Sigmoid colon (tissue), 7 donors: ENCODE measurements around the gene SLC39A11. TPM values are rescaled to one million over a fixed set of nuclear protein-coding genes. Genes with fewer than 3 reads are reported as not detected.

Experiments used
- DNase-seq: peaks from one replicate; pipeline ENCODE4 v3.0.0-alpha.2; 2019
- H3K27ac ChIP-seq, 4 donors: fragments of 200-600 bp; sonication (generic); one replicate each; pipeline ENCODE4 v1.5.1; 2016 to 2019; ENCODE audit warnings: mild to moderate bottlenecking in 1 of 4
- H3K27me3 ChIP-seq, 3 donors: fragments of 200-600 bp; sonication (generic); one replicate each; pipeline ENCODE4 v1.5.1; 2019; ENCODE audit warnings: mild to moderate bottlenecking in 1 of 3
- H3K36me3 ChIP-seq, 4 donors: fragments of 200-600 bp; sonication (generic); one replicate each; pipeline ENCODE4 v1.5.1; 2016 to 2019
- H3K4me1 ChIP-seq, 4 donors: fragments of 200-600 bp; sonication (generic); one replicate each; pipeline ENCODE4 v1.5.1; 2017 to 2019
- H3K4me3 ChIP-seq, 4 donors: fragments of 200-600 bp; sonication (generic); one replicate each; pipeline ENCODE4 v1.5.1; 2017 to 2019; ENCODE audit warnings: mild to moderate bottlenecking in 2 of 4, moderate library complexity in 1 of 4
- H3K9me3 ChIP-seq, 4 donors: fragments of 200-600 bp in 3 of 4; sonication (generic) in 3 of 4; one replicate each; pipeline versions ENCODE4 v1.5.1 to v1.6.1; 2013 to 2019
- CTCF ChIP-seq, 4 experiments: fragments of 450-650 bp in 3 of 4; fragments of 200-600 bp in 1 of 4; IDR thresholded peaks; one replicate each; pipeline ENCODE4 v1.5.1; 2016 to 2019; ENCODE audit warnings: antibody characterized with exemption in 4 of 4, mild to moderate bottlenecking in 3 of 4, moderate library complexity in 2 of 4
- EP300 ChIP-seq, 4 donors: sonication (generic); formaldehyde crosslinking; IDR thresholded peaks; one replicate each; pipeline ENCODE4 v1.6.1; 2017; ENCODE audit warnings: antibody characterized with exemption in 4 of 4
- POLR2A ChIP-seq, 2 donors: fragments of 450-650 bp; IDR thresholded peaks; one replicate each; pipeline ENCODE4 v1.6.1; 2016; ENCODE audit warnings: antibody characterized with exemption in 2 of 2, mild to moderate bottlenecking in 2 of 2, moderate library complexity in 2 of 2
- POLR2AphosphoS5 ChIP-seq, 4 donors: sonication (generic); formaldehyde crosslinking; IDR thresholded peaks; one replicate each; pipeline ENCODE4 v1.6.1; 2017; ENCODE audit warnings: antibody characterized with exemption in 4 of 4
- WGBS, 2 donors: extraction: QIAGEN DNeasy Blood & Tissue Kit; methylation state at CpG; one replicate each; pipeline ENCODE4 v1.1.7; 2013; 5-methylcytosine and 5-hydroxymethylcytosine counted together
- intact Hi-C: fragments of 100-400 bp; cut with DNase I; formaldehyde crosslinking; loops from one replicate; pipeline ENCODE4 v1.15.1; 2023
- polyA plus RNA-seq, 3 donors: library from polyadenylated mRNA; stranded (reverse); fragments of 200-250 nt; gene quantifications; one replicate each; pipeline ENCODE4 v1.2.3, GENCODE V29; 2013
- total RNA-seq, 4 donors: library from RNA; depleted of rRNA; stranded (reverse); fragments of >200 nt; gene quantifications; one replicate each; pipeline ENCODE4 v1.1.0, GENCODE V29; 2016
- donor health status: healthy with polysubstance abuse.
- donor health status: Bipolar disorder and iron deficiency.
- donor health status: healthy.

Gene SLC39A11
- total and polyA plus RNA-seq, 7 donors: 7.6 to 16.4 (median 8.4) TPM

GRCh38 chr17:73083432-73083831 is 9.1 kb downstream of the SLC39A11 start:
- H3K9me3 ChIP-seq: no peaks in the 10 kb centered on the region
- H3K4me1 ChIP-seq: no peaks in the 10 kb centered on the region
- no peak overlapping the region for H3K27ac ChIP-seq
- no peak for TF ChIP-seq POLR2A (IDR thresholded peaks at IDR 0.05)
- 49 to 58% methylated on average over 3 of the region's 3 CpGs for WGBS, 2 donors
- peaks cover 0 to 44% (median 14%) of the 10 kb centered on the region in 4 donors for H3K36me3 ChIP-seq
- no peaks in the 10 kb centered on the region for H3K27me3 ChIP-seq
- no peak for DNase-seq
- H3K4me3 ChIP-seq: no peak overlapping the region
- intact Hi-C loops: no loop called here

DNA sequence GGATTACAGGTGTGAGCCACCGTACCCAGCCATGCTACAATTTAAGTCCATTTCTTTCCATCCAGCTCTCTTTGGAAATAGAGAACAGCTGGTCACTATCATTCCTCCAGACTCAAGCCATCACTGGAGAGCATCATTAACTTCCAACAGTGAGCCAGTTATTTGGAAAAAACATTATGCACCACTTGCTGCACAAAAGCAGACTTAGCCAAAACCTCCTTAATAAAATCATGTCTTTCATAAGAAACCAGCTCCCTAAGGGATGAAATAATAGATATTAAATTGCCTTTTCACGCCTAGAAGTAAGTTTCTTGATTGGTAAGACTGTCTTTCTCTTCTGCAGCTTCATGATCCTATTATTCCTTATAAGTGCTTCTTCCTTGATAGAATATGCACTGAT is 17.9 kb downstream of the SLC39A11 start:
- Histone ChIP-seq H3K9me3 (no peaks in the 10 kb centered on the region), H3K27ac (no peak overlapping the region), H3K4me1 (no peaks in the 10 kb centered on the region), H3K27me3 (no peaks in the 10 kb centered on the region), H3K4me3 (no peak overlapping the region), H3K36me3 (no peaks in the 10 kb centered on the region)
- 88 to 94% methylated on average over 2 of the region's 2 CpGs for WGBS, 2 donors
- intact Hi-C loops: no loop called here
- peak in 1 of 4 donors; percentile 60 for TF ChIP-seq POLR2AphosphoS5 (IDR thresholded peaks at IDR 0.05)
- TF ChIP-seq POLR2A (IDR thresholded peaks at IDR 0.05): no peak
- no peak for DNase-seq

DNA sequence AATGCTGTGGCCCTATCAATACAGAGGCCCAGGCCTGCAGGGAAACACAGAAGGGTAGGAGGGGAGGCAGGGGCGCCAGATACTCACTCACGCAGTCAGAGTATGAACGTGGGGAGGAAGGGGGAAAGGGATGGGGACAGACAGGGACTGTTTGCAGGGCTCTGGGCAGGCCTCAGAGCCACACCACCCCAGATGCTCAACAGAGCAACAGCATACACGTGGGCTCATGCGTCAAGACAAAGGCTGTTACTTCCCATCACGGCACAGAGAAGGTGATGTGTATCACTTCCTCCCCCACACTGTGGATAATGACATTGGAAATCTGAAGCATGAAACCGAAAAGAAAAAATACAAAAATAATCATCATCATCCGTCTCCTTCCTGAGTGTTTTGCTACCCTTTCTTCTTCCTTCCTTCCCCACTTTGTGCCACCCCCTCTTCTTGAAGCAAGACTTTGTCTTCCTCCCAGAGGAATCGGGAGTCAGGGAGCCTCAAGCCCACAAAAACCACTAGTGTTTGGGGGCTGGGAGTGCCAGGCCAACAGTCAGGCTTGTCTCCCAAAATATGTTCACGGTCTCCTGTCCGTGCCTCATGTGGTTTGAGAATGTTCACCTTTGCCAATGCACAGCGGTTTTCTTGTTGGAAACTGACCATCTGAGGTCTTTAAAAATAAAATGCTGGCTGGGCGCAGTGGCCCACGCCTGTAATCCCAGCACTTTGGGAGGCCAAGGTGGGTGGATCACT is 20.1 kb downstream of the SLC39A11 start:
- no peak overlapping the region for H3K4me3 ChIP-seq
- H3K27me3 ChIP-seq: no peaks in the 10 kb centered on the region
- intact Hi-C loops: no loop called here
- TF ChIP-seq POLR2AphosphoS5 (IDR thresholded peaks at IDR 0.05): no peak
- no peak for TF ChIP-seq POLR2A (IDR thresholded peaks at IDR 0.05)
- TF ChIP-seq CTCF (IDR thresholded peaks at IDR 0.05): no peak
- TF ChIP-seq EP300 (IDR thresholded peaks at IDR 0.05): no peak
- H3K27ac ChIP-seq: no peak overlapping the region
- H3K9me3 ChIP-seq: no peaks in the 10 kb centered on the region
- no peaks in the 10 kb centered on the region for H3K36me3 ChIP-seq
- H3K4me1 ChIP-seq: no peaks in the 10 kb centered on the region
- 81 to 94% methylated on average over 14 of the region's 14 CpGs for WGBS, 2 donors
- no peak for DNase-seq

GRCh38 chr17:73071066-73071999 is 21.2 kb downstream of the SLC39A11 start:
- H3K27ac ChIP-seq: no peak overlapping the region
- DNase-seq: no peak
- H3K36me3 ChIP-seq: no peaks in the 10 kb centered on the region
- no peaks in the 10 kb centered on the region for H3K4me1 ChIP-seq
- intact Hi-C loops: no loop called here
- 83 to 88% methylated on average over 8 of the region's 8 CpGs for WGBS, 2 donors
- H3K9me3 ChIP-seq: no peaks in the 10 kb centered on the region
- no peak for TF ChIP-seq CTCF (IDR thresholded peaks at IDR 0.05)
- TF ChIP-seq POLR2AphosphoS5 (IDR thresholded peaks at IDR 0.05): peak in 1 of 4 donors; percentile 19
- TF ChIP-seq EP300 (IDR thresholded peaks at IDR 0.05): no peak
- H3K27me3 ChIP-seq: no peaks in the 10 kb centered on the region
- H3K4me3 ChIP-seq: no peak overlapping the region

GRCh38 chr17:73069841-73070240 is 22.6 kb downstream of the SLC39A11 start:
- TF ChIP-seq POLR2AphosphoS5 (IDR thresholded peaks at IDR 0.05) (no peak), POLR2A (IDR thresholded peaks at IDR 0.05) (no peak), EP300 (IDR thresholded peaks at IDR 0.05) (no peak), CTCF (IDR thresholded peaks at IDR 0.05) (no peak)
- no peak for DNase-seq
- Histone ChIP-seq H3K4me1 (no peaks in the 10 kb centered on the region), H3K9me3 (no peaks in the 10 kb centered on the region), H3K27me3 (no peaks in the 10 kb centered on the region), H3K36me3 (no peaks in the 10 kb centered on the region), H3K27ac (no peak overlapping the region), H3K4me3 (no peak overlapping the region)
- intact Hi-C loops: no loop called here
- WGBS, 2 donors: 74 to 93% methylated on average over 3 of the region's 3 CpGs
